Activated effector memory CD4-positive, alpha-beta T cell treated with Interleukin-2 at 50 U/mL for 16 hours (primary cell): ENCODE results near the gene LHPP.
"Not testable (repeated sequence)": the region's sequence is repeated elsewhere in the genome, so short reads cannot be mapped to it uniquely, and the experiment has no call there.

ENCODE experiments used
- DNase-seq: peaks from one replicate; pipeline ENCODE4 v3.0.0-alpha.2; 2020

Gene LHPP

GRCh38 chr10:124576526-124577420, 115.2 kb downstream of the LHPP start:
- no peak for DNase-seq

GRCh38 chr10:124577651-124578050, 116.0 kb downstream of the LHPP start:
- no peak for DNase-seq

GRCh38 chr10:124578231-124579010, 116.8 kb downstream of the LHPP start:
- DNase-seq: no peak

- no peak for DNase-seq
Measured at GRCh38 chr10:124579011-124579399, 117.4 kb downstream of the LHPP start.

DNA sequence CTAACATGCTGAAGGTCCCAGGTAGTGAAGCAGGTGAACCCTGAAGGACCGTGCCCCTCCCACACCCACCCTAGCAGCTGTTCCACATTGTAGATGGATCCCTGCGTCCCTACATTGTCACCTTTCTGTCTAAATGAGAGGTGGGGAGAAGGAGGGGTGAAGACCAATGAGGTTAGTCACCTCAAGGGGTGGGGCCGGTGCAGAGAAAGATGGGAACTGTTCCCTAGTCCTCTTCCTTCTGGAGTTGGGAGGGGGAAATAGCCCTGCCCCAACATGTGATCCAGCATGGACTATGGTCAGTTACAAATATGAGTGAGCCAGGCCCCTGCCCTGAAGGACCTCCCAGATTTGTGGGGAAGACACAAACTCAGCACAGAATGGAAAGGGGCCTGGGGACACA, 124.5 kb downstream of the LHPP start:
- no peak for DNase-seq

- no peak for DNase-seq
Measured at GRCh38 chr10:124587811-124588211, 126.2 kb downstream of the LHPP start.

GRCh38 chr10:124588341-124588735, 126.7 kb downstream of the LHPP start:
- DNase-seq: not testable (repeated sequence)

- no peak for DNase-seq
Measured at GRCh38 chr10:124588736-124589490, 127.3 kb downstream of the LHPP start.

DNA sequence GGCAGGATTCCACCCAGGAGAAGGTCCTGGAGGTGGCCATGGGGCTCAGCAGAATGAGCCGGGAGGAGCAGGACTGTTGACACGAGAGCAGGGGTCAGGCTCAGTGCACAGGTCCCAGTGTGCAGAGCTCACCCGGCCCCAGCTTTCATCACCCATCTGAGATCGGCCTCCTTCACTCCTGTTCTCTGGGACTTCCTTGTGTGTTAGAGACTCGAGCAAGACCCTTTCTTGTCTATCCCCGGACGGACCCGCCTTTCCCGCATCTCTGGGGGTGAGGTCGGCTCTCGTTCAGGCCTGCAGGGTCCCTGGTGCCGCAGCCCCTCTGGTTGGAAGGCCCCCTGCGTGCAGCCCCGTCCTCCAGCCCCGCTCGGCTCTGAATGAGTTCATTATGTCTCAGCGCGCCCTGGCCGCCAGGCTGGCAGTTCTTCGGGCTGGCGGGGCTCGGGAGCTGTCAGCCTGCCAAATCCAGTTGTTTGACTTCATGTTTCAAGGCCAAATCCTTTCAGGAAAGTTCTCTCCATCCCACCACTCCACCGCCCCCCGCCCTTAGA, 127.9 kb downstream of the LHPP start:
- no peak for DNase-seq

DNA sequence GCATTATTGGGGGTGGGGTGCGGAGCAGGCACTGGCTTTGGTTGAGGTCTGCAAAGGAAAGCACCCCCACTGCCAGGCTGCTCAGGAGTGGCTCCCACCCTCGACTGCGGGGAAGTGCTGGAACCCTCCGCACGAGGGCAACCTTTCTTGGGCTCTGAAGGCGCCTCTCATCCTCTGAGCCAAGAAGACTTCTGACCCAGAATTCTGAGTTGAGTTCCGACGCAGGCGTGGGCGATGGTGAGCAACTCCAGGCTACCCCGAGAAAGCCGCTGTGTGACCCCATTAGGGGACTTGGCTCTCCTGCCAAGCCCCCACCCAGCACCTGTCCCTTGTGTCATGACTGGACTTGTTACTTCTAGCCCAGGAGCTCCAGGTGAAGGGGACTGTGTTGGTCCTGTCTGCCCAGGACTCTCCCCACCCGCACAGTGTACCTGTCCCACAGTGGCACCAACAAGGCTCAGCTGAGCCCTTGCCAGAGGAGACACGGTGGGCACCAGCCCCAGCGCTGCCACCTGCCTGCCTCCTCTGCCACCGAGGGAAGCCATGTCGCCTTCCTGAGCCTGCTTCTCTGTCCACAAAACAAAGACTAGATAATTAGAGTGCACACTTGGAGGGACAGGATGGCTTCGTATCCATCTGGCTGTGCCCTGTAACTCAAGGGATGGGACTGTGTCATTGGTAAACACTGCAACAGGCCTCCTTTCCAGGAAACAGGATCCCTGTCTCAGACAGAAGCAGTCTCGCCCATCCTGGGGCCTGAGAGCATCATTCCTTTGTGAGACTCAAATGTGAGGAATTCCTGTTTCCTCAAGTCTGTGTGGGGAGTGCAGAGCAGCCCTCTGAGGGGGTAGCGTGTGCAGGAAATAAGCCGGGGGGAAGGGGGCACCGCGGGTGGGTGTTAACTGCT, 128.8 kb downstream of the LHPP start:
- no peak for DNase-seq

DNA sequence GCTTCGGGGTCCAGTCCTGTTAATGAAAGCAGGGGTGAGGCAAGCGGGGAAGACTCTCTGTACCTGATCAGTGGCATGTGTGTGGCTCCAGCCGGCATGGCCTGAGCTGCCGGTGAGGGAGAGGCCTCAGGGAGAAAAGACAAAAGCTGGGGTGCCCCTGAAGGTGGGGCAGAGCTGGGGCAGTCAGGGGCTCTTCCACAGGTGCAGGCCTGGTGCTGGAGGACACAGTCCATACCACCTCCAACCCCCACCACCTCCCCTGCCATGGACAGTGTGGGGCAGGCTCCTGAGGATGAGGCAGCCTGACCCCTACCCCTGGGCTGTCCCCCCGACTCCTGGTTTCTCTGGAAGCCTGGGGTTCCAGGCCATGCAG, 129.5 kb downstream of the LHPP start:
- DNase-seq: no peak

DNA sequence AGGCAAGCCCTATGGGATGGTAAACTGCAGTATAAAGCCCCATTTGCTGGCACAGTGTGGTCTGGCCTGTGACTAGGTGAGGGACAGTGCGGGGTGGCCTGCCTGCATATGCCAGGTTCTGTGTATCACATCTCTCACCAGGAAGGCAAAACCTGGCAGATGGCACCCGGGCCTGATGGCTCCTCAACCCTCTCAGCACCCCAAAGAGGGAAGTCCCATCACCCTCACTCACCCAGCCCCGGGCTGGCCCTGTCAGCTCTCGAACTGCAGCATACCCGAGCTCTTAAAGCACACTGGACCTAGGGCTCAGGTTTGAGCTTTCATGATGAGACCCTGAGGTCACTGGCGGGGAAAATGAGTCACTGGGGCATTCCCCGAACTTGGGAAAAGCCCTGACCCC, 130.5 kb downstream of the LHPP start:
- DNase-seq: no peak

DNA sequence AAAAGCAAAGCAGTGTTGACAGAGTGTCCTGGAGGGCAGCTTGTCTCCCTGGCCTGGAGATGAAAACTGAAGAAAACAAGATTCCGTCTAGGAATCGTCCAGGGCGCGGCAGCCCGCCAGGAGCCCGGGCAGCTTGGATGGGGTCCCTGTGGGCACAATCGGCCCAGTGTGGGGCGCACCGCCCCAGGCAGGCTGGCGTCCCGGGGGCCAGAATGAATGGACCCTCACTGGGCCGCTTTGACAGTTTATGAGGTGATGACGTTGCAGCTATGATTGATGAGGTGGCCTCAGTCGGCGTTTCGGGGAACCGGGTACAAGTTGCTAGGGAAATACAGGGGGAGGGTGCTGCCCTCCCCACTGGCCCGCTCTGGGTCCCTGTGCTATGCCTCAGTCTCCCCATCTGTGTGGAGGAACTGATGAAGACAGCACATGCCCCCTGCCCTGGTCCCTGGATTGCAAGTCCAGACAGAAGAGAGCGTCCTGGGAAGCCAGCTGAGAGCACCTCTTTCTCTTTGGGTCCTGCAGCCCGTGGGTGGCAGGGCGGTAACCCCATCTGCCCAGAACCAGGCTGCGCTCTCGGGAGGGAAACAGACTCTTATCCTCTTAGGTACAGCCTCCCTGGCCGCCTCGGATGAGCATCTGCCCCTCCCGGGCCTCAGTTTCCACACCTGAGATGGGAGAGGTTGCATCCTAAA, 131.3 kb downstream of the LHPP start:
- DNase-seq: no peak

GRCh38 chr10:124593431-124593985, 131.9 kb downstream of the LHPP start:
- DNase-seq: no peak

- no peak for DNase-seq
Measured at GRCh38 chr10:124594240-124594639, 132.6 kb downstream of the LHPP start.

DNA sequence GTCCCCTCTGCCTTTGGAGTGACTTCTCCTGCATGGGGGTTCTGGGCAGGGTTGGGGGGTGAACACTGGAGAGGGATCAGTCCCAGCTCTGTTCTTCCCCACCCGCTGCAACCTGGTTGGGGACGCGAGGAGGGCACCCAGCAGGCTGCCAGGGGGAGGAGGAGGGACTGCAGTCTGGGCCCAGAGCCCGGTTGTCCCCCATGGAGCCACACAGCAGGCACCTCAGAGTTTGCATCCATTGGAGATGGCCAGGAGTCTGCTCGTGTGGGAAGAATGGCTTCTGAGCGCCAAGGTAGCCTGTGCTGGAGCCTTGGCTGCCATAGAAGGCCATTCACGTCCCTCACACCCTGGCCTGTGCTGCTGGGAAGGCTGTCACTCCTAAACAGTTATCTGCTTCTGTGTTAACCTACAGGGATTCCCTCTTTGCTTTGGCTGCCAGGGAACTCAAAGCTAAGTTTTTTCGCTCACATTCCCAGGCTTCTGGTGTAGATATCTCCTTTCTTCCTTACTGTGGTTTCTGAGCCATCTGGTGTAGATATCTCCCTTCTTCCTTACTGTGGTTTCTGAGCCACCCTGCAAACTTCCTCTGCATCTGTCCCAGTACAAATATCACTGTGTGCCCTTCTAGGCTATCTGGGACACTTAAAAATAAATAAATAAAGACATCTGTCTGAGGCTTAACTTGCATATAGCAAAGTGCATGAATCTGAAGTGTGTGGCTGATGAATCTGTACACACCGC, 133.7 kb downstream of the LHPP start:
- DNase-seq: no peak

- DNase-seq: no peak
Measured at GRCh38 chr10:124596116-124596785, 134.6 kb downstream of the LHPP start.

GRCh38 chr10:124596962-124597845, 135.6 kb downstream of the LHPP start:
- no peak for DNase-seq

DNA sequence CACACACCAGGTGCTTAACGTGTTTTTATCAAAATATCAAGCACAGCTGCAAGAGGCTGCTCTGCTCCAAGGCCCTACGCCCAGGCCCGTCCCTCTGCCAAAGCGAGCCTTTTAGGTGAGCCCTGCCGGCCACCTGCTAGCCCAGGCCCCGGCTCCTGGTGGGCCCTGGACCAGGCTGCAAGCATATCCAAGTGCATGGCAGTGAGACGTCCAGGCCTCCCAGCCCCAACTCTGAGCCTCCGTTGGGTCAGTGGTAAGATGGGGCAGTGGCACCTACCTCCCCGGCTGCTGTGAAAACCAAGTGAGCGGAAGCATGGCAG, 136.2 kb downstream of the LHPP start:
- no peak for DNase-seq
